NCI-H446 (cell line): Measurements from ENCODE around the gene SLC38A7.
A peak's percentile ranks its signal among the peaks of the same experiment; 100 is the strongest.

ENCODE experiments used
- DNase-seq, 2 experiments: peaks; one replicate each; lab custom pipeline; 2025; lab: John Stamatoyannopoulos, UW

The SLC38A7 gene

GRCh38 chr16:58636466-58636865 lies 48.1 kb downstream of the SLC38A7 start:
- no peak for DNase-seq

GRCh38 chr16:58635502-58635901 lies 49.1 kb downstream of the SLC38A7 start:
- no peak for DNase-seq

GRCh38 chr16:58634265-58634802 lies 50.2 kb downstream of the SLC38A7 start:
- no peak for DNase-seq

- DNase-seq: peak; percentile 91 to 94
Observed at GRCh38 chr16:58629733-58630640, 54.6 kb downstream of the SLC38A7 start, which contains the start of gene CNOT1. Gene CNOT1 (minus strand): TSS chr16:58629826. CDS start chr16:58599337, 30,489 bp downstream.

- DNase-seq: no peak
Observed at GRCh38 chr16:58628845-58629732, 55.5 kb downstream of the SLC38A7 start.

GRCh38 chr16:58624209-58624608 lies 60.4 kb downstream of the SLC38A7 start:
- DNase-seq: no peak

- no peak for DNase-seq
Observed at GRCh38 chr16:58620396-58620795, 64.2 kb downstream of the SLC38A7 start.

- DNase-seq: no peak
Observed at GRCh38 chr16:58615280-58615679, 69.3 kb downstream of the SLC38A7 start.
